HEK293T (cell line): ENCODE results near the gene TPD52L1.

Experiments used
- ARNT ChIP-seq: fragments of 450-650 bp; IDR thresholded peaks from 2 replicates; pipeline ENCODE4 v1.6.1; 2017; ENCODE audit warnings: mild to moderate bottlenecking
- BHLHE40 ChIP-seq: fragments of 450-650 bp; IDR thresholded peaks from 2 replicates; pipeline ENCODE4 v1.6.1; 2016; ENCODE audit warnings: mild to moderate bottlenecking, moderate library complexity, borderline replicate concordance
- CTBP1 ChIP-seq: fragments of 450-650 bp; IDR thresholded peaks from 2 replicates; pipeline ENCODE4 v1.6.1; 2016; ENCODE audit warnings: borderline replicate concordance
- ELF4 ChIP-seq: fragments of 450-650 bp; IDR thresholded peaks from 2 replicates; pipeline ENCODE4 v1.6.1; 2017; ENCODE audit warnings: antibody characterized with exemption
- FOXK2 ChIP-seq: fragments of 450-650 bp; IDR thresholded peaks from 2 replicates; pipeline ENCODE4 v1.6.1; 2016; ENCODE audit warnings: mild to moderate bottlenecking
- HDGF ChIP-seq: fragments of 450-650 bp; IDR thresholded peaks from 2 replicates; pipeline ENCODE4 v1.6.1; 2017; ENCODE audit warnings: antibody characterized with exemption, borderline replicate concordance
- L3MBTL2 ChIP-seq: fragments of 450-650 bp; conservative IDR thresholded peaks from 2 replicates; pipeline ENCODE4 v1.6.1; 2016; ENCODE audit warnings: mild to moderate bottlenecking
- NFRKB ChIP-seq: fragments of 450-650 bp; IDR thresholded peaks from 2 replicates; pipeline ENCODE4 v1.6.1; 2016; ENCODE audit warnings: mild to moderate bottlenecking, moderate library complexity
- PKNOX1 ChIP-seq: fragments of 450-650 bp; IDR thresholded peaks from 2 replicates; pipeline ENCODE4 v1.6.1; 2016
- SP1 ChIP-seq: fragments of 450-650 bp; IDR thresholded peaks from 2 replicates; pipeline ENCODE4 v1.6.1; 2017
- SUZ12 ChIP-seq: fragments of 450-650 bp; IDR thresholded peaks from 2 replicates; pipeline ENCODE4 v1.6.1; 2016; ENCODE audit warnings: mild to moderate bottlenecking
- TARDBP ChIP-seq: fragments of 450-650 bp; IDR thresholded peaks from 2 replicates; pipeline ENCODE4 v1.6.1; 2016
- ZNF384 ChIP-seq: fragments of 450-650 bp; IDR thresholded peaks from 2 replicates; pipeline ENCODE4 v1.6.1; 2016

- TF ChIP-seq SUZ12 (no peak), PKNOX1 (no peak), FOXK2 (no peak), SP1 (no peak), L3MBTL2 (no peak), TARDBP (no peak), HDGF (no peak), NFRKB (no peak), CTBP1 (no peak), ZNF384 (no peak), BHLHE40 (no peak), ELF4 (no peak), ARNT (no peak)
These were observed 131.8 kb downstream of the TPD52L1 start for GRCh38 chr6:125285353-125285752.
